OCI-M2 (cell line): ENCODE measurements around the gene TXNDC11.

ENCODE experiments used
- DNase-seq: peaks from one replicate; lab custom pipeline; 2025; ENCODE audit not compliant: unreplicated experiment; lab: John Stamatoyannopoulos, UW

TXNDC11 gene

GRCh38 chr16:11755022-11755760 lies 12.5 kb upstream of the TXNDC11 start:
- DNase-seq, result no peak

GRCh38 chr16:11752856-11753255 lies 10.2 kb upstream of the TXNDC11 start:
- no peak for DNase-seq

- no peak for DNase-seq
Observed at GRCh38 chr16:11750056-11750455, 7.4 kb upstream of the TXNDC11 start.

- DNase-seq, result no peak
Observed at GRCh38 chr16:11748404-11749254, 6.0 kb upstream of the TXNDC11 start.

GRCh38 chr16:11747949-11748403 lies 5.3 kb upstream of the TXNDC11 start:
- no peak for DNase-seq

- no peak for DNase-seq
Observed at GRCh38 chr16:11744075-11744470, 1.4 kb upstream of the TXNDC11 start.

GRCh38 chr16:11743308-11744074 lies 834 bp upstream of the TXNDC11 start:
- DNase-seq, result no peak

- no peak for DNase-seq
Observed at GRCh38 chr16:11742093-11742535, 543 bp downstream of the TXNDC11 start.

- DNase-seq, result no peak
Observed at GRCh38 chr16:11740567-11740966, 2.1 kb downstream of the TXNDC11 start.

- no peak for DNase-seq
Observed at GRCh38 chr16:11738742-11739544, 3.7 kb downstream of the TXNDC11 start.

- no peak for DNase-seq
Observed at GRCh38 chr16:11737713-11738112, 4.9 kb downstream of the TXNDC11 start.

GRCh38 chr16:11736903-11737302 lies 5.8 kb downstream of the TXNDC11 start:
- no peak for DNase-seq

- no peak for DNase-seq
Observed at GRCh38 chr16:11735787-11736186, 6.9 kb downstream of the TXNDC11 start.

GRCh38 chr16:11734653-11735043 lies 8.0 kb downstream of the TXNDC11 start:
- DNase-seq, result no peak

GRCh38 chr16:11734025-11734652 lies 8.5 kb downstream of the TXNDC11 start:
- DNase-seq, result no peak

- no peak for DNase-seq
Observed at GRCh38 chr16:11731222-11731621, 11.4 kb downstream of the TXNDC11 start.

GRCh38 chr16:11729787-11730186 lies 12.9 kb downstream of the TXNDC11 start:
- no peak for DNase-seq

GRCh38 chr16:11727796-11728543 lies 14.7 kb downstream of the TXNDC11 start:
- DNase-seq, result no peak

- DNase-seq, result no peak
Observed at GRCh38 chr16:11726008-11726407, 16.6 kb downstream of the TXNDC11 start.
